ENCODE data around the gene CADM1.

GRCh38 chr11:115170133-115170815, 333.9 kb downstream of the CADM1 start:
- TF ChIP-seq CTCF (IDR thresholded peaks at IDR 0.05) (peak in 4 of 7 experiments; percentile 35 to 66 (median 55)), POLR2AphosphoS5 (IDR thresholded peaks at IDR 0.05) (no peak)

Data from stomach (tissue), 4 donors.